GM21526 (cell line): ENCODE results near the gene SLC39A6.
A peak's percentile ranks its signal among the peaks of the same experiment; 100 is the strongest.
"Not testable (repeated sequence)": the region's sequence is repeated elsewhere in the genome, so short reads cannot be mapped to it uniquely, and the experiment has no call there.

Source experiments
- ATAC-seq: cut with Tn5 transposase; IDR thresholded peaks from one replicate; pipeline ENCODE4 v1.9.1; 2021; ENCODE audit warnings: moderate library complexity; ENCODE audit not compliant: unreplicated experiment, low FRiP score

The SLC39A6 gene

GRCh38 chr18:36104749-36105148, 24.4 kb downstream of the SLC39A6 start:
- ATAC-seq: no peak

GRCh38 chr18:36101943-36102342, 27.2 kb downstream of the SLC39A6 start:
- no peak for ATAC-seq

- no peak for ATAC-seq
Measured at GRCh38 chr18:36099311-36099710, 29.8 kb downstream of the SLC39A6 start.

GRCh38 chr18:36096955-36097354, 32.2 kb downstream of the SLC39A6 start:
- no peak for ATAC-seq

GRCh38 chr18:36095936-36096519, 33.1 kb downstream of the SLC39A6 start:
- ATAC-seq: no peak

- no peak for ATAC-seq
Measured at GRCh38 chr18:36094431-36094830, 34.7 kb downstream of the SLC39A6 start.

GRCh38 chr18:36092116-36092515, 37.0 kb downstream of the SLC39A6 start:
- not testable (repeated sequence) for ATAC-seq

- ATAC-seq: no peak
Measured at GRCh38 chr18:36089001-36089400, 40.1 kb downstream of the SLC39A6 start.

- no peak for ATAC-seq
Measured at GRCh38 chr18:36088256-36088655, 40.9 kb downstream of the SLC39A6 start.

GRCh38 chr18:36086186-36086585, 43.0 kb downstream of the SLC39A6 start:
- ATAC-seq: no peak

- no peak for ATAC-seq
Measured at GRCh38 chr18:36085195-36085594, 43.9 kb downstream of the SLC39A6 start.

GRCh38 chr18:36083729-36084128, 45.4 kb downstream of the SLC39A6 start:
- ATAC-seq: no peak

GRCh38 chr18:36081118-36081517, 48.0 kb downstream of the SLC39A6 start:
- ATAC-seq: not testable (repeated sequence)

GRCh38 chr18:36078751-36079529, 50.2 kb downstream of the SLC39A6 start:
- no peak for ATAC-seq

- not testable (repeated sequence) for ATAC-seq
Measured at GRCh38 chr18:36077764-36078163, 51.4 kb downstream of the SLC39A6 start.

GRCh38 chr18:36075862-36076587, 53.1 kb downstream of the SLC39A6 start:
- ATAC-seq: no peak

- no peak for ATAC-seq
Measured at GRCh38 chr18:36074435-36074834, 54.7 kb downstream of the SLC39A6 start.

- no peak for ATAC-seq
Measured at GRCh38 chr18:36073676-36074075, 55.5 kb downstream of the SLC39A6 start.

- not testable (repeated sequence) for ATAC-seq
Measured at GRCh38 chr18:36072406-36072805, 56.7 kb downstream of the SLC39A6 start.

GRCh38 chr18:36067055-36067957, 61.8 kb downstream of the SLC39A6 start, which contains the start of gene RPRD1A:
RPRD1A (minus strand) TSS chr18:36067559; CDS start chr18:36067404, 155 bp downstream.
- ATAC-seq: peak; percentile 94
